Stimulated activated naive B cell treated with anti-CD40 and anti-IgM and Interleukin-4, amounts not matched to agents 10 μg/mL and 1 μg/mL and 100 μg/mL, for 72 hours (primary cell): ENCODE data around the gene RNASEH1.
"Not testable (repeated sequence)": the region's sequence is repeated elsewhere in the genome, so short reads cannot be mapped to it uniquely, and the experiment has no call there.

Experiments
- ATAC-seq, 2 donors: fragments of 150-1000 bp; cut with Tn5 transposase; replicated peaks; 2 replicates each; pipeline ENCODE4 v1.10.0; 2021; ENCODE audit warnings: moderate library complexity in 1 of 2
- DNase-seq: peaks from one replicate; pipeline ENCODE4 v3.0.0; 2021
- H3K27ac Mint-ChIP-seq: one replicate; pipeline ENCODE4 v1.8.0; 2022; ENCODE audit warnings: mild to moderate bottlenecking, mixed read lengths
- H3K27me3 Mint-ChIP-seq, 2 donors: one replicate each; pipeline ENCODE4 v1.8.0; 2022; ENCODE audit warnings: mixed read lengths in 2 of 2
- H3K36me3 Mint-ChIP-seq, 2 donors: one replicate each; pipeline ENCODE4 v1.8.0; 2022; ENCODE audit warnings: mixed read lengths in 2 of 2, mild to moderate bottlenecking in 1 of 2
- H3K4me1 Mint-ChIP-seq, 2 donors: one replicate each; pipeline ENCODE4 v1.8.0; 2022; ENCODE audit warnings: mixed read lengths in 2 of 2, mild to moderate bottlenecking in 1 of 2
- H3K4me3 Mint-ChIP-seq, 2 donors: one replicate each; pipeline ENCODE4 v1.8.0; 2022; ENCODE audit warnings: mild to moderate bottlenecking in 2 of 2, mixed read lengths in 2 of 2, moderate library complexity in 1 of 2
- H3K9me3 Mint-ChIP-seq, 2 donors: one replicate each; pipeline ENCODE4 v1.8.0; 2022; ENCODE audit warnings: mixed read lengths in 2 of 2, mild to moderate bottlenecking in 1 of 2

Gene RNASEH1

DNA sequence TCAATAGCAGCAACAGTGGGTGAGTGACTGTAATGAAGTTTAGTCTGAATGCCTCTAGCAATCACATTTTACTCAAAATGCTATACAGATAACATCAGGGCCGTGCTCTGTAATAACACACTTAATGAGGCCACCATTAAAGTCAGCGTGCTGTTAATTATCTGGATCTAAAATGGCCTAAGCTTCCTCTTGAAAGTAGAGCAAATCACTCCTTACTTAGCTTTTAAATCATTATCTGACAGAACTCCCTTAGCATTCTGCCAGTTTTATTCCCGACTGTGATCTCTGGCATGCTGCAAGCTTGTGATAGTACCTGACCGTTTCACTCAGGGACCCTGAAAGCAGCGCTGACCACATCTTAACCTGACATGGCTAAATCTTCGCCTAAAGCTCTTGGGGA is 25.9 kb upstream of the RNASEH1 start:
- H3K36me3 Mint-ChIP-seq: peaks cover 44 to 58% of the 10 kb centered on the region in 2 donors
- DNase-seq (no peak), ATAC-seq (no peak)
- no peak overlapping the region for H3K27ac Mint-ChIP-seq
- no peak overlapping the region for H3K4me3 Mint-ChIP-seq
- H3K27me3 Mint-ChIP-seq: no peaks in the 10 kb centered on the region
- peaks cover 8 to 12% of the 10 kb centered on the region in 2 donors for H3K4me1 Mint-ChIP-seq
- H3K9me3 Mint-ChIP-seq: no peaks in the 10 kb centered on the region

DNA sequence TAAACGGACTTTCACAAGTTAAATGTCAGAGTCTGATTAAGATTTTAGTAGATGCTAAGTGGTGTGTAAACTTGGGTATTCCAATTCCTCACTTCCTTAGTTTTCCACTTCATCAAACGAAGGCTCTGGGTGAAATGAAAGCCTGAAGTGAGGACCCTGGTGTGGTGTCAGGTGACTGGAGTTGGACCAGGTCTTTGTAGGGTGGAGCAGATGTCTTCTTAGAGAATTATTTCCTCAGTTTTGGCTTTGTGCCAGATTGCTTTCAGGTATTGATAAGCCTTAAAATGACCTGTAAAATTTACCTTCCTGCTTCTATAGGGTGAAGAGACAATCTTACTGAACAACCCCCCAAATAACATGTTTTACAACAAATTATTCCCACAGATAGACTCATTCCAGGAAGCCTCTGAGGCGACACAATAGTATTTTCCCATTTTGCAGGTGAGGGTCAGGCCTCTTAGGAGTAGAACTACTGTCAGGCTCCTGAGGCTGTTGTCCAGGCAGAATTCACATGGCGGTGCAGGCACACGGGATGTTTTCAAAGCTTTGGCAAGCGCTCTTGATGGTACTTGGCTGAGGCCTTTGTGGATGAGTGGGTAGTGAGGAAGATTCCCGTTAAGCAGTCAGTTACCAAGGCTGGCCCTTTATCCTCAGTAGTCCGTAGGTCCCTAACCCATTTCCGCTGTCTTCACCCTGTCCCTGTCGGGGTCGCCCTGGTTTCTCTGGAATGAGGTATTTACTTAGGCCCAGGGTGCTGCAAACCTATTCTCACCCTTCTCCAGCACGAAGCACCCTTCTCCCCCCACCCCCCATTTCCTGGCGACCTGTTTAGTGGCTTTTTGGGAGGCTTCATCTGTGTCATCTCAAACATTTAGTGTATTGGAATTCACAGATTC is 23.5 kb upstream of the RNASEH1 start:
- ATAC-seq (peak in 1 of 2 donors; percentile 26), DNase-seq (no peak)
- Mint-ChIP-seq H3K4me3 (no peak overlapping the region), H3K36me3 (peaks cover 59 to 66% of the 10 kb centered on the region in 2 donors), H3K27me3 (no peaks in the 10 kb centered on the region), H3K4me1 (peaks cover 23 to 37% of the 10 kb centered on the region in 2 donors), H3K27ac (peak overlapping the region; percentile 69), H3K9me3 (no peaks in the 10 kb centered on the region)

DNA sequence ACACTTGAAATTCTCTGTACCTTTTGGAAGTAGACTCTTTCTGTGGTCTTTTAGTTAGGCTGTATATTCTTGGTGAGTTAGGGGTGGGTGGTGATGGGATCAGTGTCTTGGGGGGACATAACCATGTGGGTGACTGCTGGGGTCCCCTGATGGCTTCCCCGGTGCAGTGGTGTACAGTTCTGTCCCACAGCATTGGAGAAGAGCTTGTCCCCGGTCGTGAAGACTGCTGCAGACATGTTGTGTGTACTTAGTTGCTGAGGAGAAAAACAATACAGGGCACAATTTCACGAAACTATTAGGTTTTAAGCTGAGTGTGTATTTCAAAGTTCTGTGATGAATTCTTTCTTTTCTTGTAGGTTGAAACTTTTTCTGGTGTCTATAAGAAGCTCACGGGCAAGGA is 22.3 kb upstream of the RNASEH1 start:
- no peak for DNase-seq
- no peak for ATAC-seq
- peaks cover 31 to 47% of the 10 kb centered on the region in 2 donors for H3K4me1 Mint-ChIP-seq
- no peak overlapping the region for H3K27ac Mint-ChIP-seq
- H3K36me3 Mint-ChIP-seq: peaks cover 62 to 68% of the 10 kb centered on the region in 2 donors
- H3K27me3 Mint-ChIP-seq: no peaks in the 10 kb centered on the region
- H3K4me3 Mint-ChIP-seq: no peak overlapping the region
- no peaks in the 10 kb centered on the region for H3K9me3 Mint-ChIP-seq

DNA sequence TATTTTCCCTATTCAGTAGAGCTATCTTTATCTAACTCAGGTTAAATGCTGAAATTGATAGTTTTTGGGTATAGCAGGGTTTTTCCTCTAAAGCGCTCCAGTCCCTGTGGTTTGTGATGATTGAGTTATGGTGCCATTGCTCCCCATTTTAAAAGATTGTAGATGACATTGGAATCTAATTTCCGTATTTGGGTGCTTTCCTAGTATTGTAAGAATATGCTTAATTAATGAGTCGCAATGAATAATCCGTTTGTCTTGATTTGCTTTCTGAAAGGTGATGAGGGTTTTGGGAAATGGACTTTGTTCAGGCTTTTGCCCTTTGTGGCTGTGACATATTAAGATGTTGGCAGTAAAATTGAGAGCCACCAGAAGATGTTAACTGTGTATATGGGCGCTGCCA is 20.9 kb upstream of the RNASEH1 start:
- Mint-ChIP-seq H3K27ac (peak overlapping the region; percentile 53), H3K27me3 (no peaks in the 10 kb centered on the region), H3K4me3 (peak overlapping the region in 1 of 2 donors; percentile 13), H3K4me1 (peaks cover 31 to 51% of the 10 kb centered on the region in 2 donors), H3K9me3 (no peaks in the 10 kb centered on the region), H3K36me3 (peaks cover 57 to 63% of the 10 kb centered on the region in 2 donors)
- no peak for ATAC-seq
- no peak for DNase-seq

DNA sequence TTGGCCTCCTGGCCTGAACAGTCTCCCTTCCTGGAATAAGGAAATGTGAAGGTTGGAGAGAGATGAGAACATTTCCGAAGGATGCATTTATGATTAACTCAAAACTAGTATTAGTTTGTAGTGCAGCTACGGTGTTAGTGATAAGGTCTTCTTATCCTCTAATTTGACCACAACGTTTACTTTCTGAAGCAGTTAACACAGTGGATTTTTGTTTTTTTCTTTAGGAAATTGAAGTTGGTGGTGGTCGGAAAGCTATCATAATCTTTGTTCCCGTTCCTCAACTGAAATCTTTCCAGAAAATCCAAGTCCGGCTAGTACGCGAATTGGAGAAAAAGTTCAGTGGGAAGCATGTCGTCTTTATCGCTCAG is 18.1 kb upstream of the RNASEH1 start:
- H3K27ac Mint-ChIP-seq: peak overlapping the region; percentile 96
- H3K36me3 Mint-ChIP-seq: peaks cover 52 to 59% of the 10 kb centered on the region in 2 donors
- H3K4me3 Mint-ChIP-seq: peak overlapping the region; percentile 95 to 98
- ATAC-seq, H3K9me3 Mint-ChIP-seq, H3K27me3 Mint-ChIP-seq, DNase-seq: not testable (repeated sequence)
- H3K4me1 Mint-ChIP-seq: peaks cover 31 to 51% of the 10 kb centered on the region in 2 donors

DNA sequence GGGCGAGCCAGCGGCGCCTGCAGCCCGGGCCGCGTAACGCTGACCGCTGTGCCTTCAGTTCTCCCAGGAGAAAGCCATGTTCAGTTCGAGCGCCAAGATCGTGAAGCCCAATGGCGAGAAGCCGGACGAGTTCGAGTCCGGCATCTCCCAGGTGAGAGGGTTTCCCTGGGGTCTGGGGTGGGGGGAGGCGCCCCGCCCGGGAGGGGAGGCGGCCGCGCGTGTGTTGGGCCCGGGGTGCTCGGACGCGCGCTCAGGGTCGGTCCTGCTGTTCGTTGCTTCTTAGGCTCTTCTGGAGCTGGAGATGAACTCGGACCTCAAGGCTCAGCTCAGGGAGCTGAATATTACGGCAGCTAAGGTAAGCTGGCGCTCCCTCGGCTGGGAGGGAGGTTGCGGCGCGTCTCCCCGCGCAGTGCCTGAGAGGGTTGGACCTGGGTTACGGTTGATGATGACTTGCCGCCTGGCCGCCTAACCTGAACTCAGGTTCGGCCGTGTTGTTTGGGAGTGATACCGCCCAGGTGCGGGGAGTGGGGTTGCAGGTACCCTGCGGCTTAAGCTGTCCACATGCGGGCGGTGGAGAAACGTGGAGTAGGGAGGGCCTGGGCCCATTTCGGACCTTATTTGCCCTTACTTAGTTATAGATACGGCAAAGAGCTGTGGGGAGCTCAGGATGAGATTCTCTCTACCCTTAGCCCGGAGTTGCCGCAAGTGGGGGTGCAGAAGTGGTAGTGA is 17.6 kb upstream of the RNASEH1 start:
- peak overlapping the region; percentile 96 for H3K27ac Mint-ChIP-seq
- H3K9me3 Mint-ChIP-seq: no peaks in the 10 kb centered on the region
- peaks cover 49 to 55% of the 10 kb centered on the region in 2 donors for H3K36me3 Mint-ChIP-seq
- H3K4me1 Mint-ChIP-seq: peaks cover 31 to 51% of the 10 kb centered on the region in 2 donors
- H3K4me3 Mint-ChIP-seq: peak overlapping the region; percentile 95 to 98
- peak; percentile 34 to 44 for ATAC-seq
- DNase-seq: no peak
- no peaks in the 10 kb centered on the region for H3K27me3 Mint-ChIP-seq

DNA sequence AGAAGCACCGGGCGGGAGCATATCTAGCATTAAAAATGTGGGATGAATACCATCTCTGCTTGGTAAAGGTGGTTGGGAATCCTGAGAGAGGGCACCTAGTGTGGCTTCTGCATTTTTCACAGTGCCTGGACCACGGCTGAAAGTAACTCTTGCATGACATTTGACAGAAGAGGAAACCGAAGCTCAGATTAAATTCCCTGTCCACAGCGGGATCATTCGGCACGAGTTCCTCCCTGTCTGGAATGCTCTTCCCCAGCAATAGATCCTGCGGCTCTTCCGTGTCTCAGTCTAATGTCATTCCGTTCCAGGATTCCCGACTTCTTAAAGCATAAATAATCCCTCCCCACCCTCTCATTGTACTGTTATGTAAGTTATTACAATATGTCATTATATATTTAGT is 16.0 kb upstream of the RNASEH1 start:
- no peak for DNase-seq
- Mint-ChIP-seq H3K27me3 (no peaks in the 10 kb centered on the region), H3K27ac (no peak overlapping the region), H3K9me3 (no peaks in the 10 kb centered on the region), H3K4me3 (peak overlapping the region; percentile 28 to 61), H3K36me3 (peaks cover 37 to 45% of the 10 kb centered on the region in 2 donors), H3K4me1 (peaks cover 24 to 40% of the 10 kb centered on the region in 2 donors)
- no peak for ATAC-seq

DNA sequence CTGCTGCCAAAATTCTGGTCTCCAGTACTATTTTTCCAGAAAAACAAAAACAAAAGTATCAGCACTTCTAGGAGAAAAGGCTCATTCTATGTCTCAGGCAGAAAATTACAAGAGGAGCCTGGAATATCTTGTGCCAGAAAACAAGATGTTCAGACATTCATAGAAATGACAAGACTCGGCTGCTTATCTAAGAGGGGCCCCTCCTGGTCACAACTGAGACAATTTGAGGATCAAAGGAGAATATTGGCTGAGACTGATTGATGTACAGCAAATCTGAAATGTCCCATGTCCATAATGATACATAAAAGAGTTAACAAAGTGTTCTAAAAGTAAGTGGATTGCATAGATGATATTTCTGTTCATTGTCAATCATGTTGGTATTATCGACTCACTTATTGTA is 14.5 kb upstream of the RNASEH1 start:
- DNase-seq (no peak), ATAC-seq (no peak)
- peaks cover 23 to 30% of the 10 kb centered on the region in 2 donors for H3K36me3 Mint-ChIP-seq
- H3K27ac Mint-ChIP-seq: no peak overlapping the region
- H3K9me3 Mint-ChIP-seq: no peaks in the 10 kb centered on the region
- peaks cover 13 to 25% of the 10 kb centered on the region in 2 donors for H3K4me1 Mint-ChIP-seq
- no peaks in the 10 kb centered on the region for H3K27me3 Mint-ChIP-seq
- no peak overlapping the region for H3K4me3 Mint-ChIP-seq

DNA sequence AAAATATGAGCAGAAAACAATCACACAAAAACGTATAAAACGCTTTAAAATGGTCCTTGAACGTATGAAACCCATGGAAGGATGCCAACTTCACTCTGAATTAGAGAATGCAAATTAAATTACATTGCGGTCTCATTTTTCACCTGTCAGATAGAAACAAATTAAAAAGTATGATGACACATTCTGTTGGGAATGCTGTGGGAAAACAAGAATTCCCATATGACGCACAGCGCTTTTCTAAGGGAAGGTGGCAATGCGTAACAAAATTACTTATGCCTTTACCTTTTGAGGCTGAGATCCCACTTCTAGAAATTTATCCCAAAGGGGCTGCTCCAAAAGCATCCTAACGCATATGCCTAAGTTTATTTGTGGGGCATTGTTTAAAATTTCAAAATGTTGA is 13.2 kb upstream of the RNASEH1 start:
- H3K27ac Mint-ChIP-seq: no peak overlapping the region
- H3K27me3 Mint-ChIP-seq: no peaks in the 10 kb centered on the region
- H3K4me3 Mint-ChIP-seq: no peak overlapping the region
- DNase-seq: no peak
- H3K9me3 Mint-ChIP-seq: no peaks in the 10 kb centered on the region
- H3K36me3 Mint-ChIP-seq: peaks cover 16 to 23% of the 10 kb centered on the region in 2 donors
- H3K4me1 Mint-ChIP-seq: peaks cover 9 to 16% of the 10 kb centered on the region in 2 donors
- ATAC-seq: no peak

DNA sequence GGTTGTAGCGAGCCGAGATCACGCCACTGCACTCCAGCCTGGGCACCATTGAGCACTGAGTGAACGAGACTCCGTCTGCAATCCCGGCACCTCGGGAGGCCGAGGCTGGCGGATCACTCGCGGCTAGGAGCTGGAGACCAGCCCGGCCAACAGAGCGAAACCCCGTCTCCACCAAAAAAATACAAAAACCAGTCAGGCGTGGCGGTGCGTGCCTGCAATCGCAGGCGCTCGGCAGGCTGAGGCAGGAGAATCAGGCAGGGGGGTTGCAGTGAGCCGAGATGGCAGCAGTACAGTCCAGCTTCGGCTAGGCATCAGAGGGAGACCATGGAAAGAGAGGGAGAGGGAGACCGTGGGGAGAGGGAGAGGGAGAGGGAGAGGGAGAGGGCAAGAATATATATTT is 11.5 kb upstream of the RNASEH1 start:
- not testable (repeated sequence) for H3K27me3 Mint-ChIP-seq, H3K4me3 Mint-ChIP-seq, H3K9me3 Mint-ChIP-seq, H3K27ac Mint-ChIP-seq, ATAC-seq, DNase-seq
- Mint-ChIP-seq H3K36me3 (peaks cover 11 to 20% of the 10 kb centered on the region in 2 donors), H3K4me1 (peaks cover 5 to 16% of the 10 kb centered on the region in 2 donors)

DNA sequence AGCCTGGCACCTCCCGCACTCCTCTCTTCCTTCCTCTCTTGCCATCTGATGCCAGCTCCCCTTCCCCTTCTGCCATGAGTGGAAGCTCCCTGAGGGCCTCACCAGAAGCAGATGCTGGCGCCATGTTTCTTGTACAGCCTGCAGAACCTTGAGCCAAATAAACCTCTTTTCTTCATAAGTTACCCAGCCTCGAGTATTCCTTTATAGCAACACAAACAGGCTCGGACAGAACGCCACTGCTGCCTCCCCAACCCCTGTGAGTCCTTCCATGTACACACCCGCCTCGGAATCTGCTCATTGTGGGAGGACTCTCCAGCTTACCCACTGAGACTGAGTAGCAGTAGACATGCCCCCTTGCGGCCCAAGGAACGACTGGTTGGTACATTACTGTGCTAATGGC is 8.7 kb upstream of the RNASEH1 start:
- H3K36me3 Mint-ChIP-seq: peaks cover 23 to 32% of the 10 kb centered on the region in 2 donors
- no peak overlapping the region for H3K4me3 Mint-ChIP-seq
- ATAC-seq (no peak), DNase-seq (no peak)
- peaks cover 21 to 39% of the 10 kb centered on the region in 2 donors for H3K4me1 Mint-ChIP-seq
- H3K27me3 Mint-ChIP-seq: no peaks in the 10 kb centered on the region
- no peak overlapping the region for H3K27ac Mint-ChIP-seq
- peaks cover 0 to 4% of the 10 kb centered on the region in 2 donors for H3K9me3 Mint-ChIP-seq

DNA sequence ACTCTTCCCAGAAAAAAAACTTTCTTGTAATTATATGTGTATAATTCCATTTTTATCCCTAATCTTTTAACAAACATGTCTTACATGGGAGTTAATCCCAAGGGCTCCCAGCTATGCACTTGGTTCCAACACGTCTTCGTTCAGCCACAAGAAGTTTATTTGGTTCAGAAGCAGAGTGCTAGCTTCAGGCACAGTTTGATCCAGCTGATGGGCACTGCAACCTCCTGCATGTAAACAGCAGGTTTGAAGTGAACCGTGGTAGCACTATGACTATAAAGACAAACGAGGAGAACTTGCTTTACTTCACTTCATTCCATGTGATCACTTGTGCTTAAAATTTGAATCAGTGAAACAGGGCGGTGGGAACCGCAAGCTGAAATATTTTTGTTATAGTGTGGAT is 7.0 kb upstream of the RNASEH1 start:
- Mint-ChIP-seq H3K4me1 (peaks cover 25 to 45% of the 10 kb centered on the region in 2 donors), H3K4me3 (no peak overlapping the region), H3K36me3 (peaks cover 23 to 33% of the 10 kb centered on the region in 2 donors), H3K27me3 (no peaks in the 10 kb centered on the region), H3K9me3 (peaks cover 0 to 4% of the 10 kb centered on the region in 2 donors), H3K27ac (peak overlapping the region; percentile 47)
- no peak for DNase-seq
- no peak for ATAC-seq

DNA sequence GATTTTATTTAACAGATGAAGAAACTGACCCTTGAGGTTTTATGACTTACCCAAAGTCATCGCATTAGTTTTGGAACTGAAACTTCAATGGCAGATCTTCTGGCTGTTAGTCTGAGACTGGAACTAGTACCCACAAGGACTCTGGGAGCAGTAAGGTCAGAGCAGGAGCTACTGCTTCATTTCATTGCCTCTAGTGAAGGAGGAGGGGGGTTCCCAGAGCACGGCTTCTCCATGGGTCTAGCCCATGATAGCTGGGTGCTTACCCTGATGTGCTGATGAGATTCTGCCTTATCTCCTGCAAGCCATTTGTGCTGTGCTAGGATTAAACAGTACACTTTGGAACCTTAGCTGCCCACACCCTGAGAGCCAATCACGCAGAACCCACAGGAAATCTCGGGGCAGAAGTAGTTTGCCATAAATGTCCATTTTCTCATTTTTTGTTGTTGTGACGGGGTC is 5.4 kb upstream of the RNASEH1 start:
- Mint-ChIP-seq H3K27me3 (no peaks in the 10 kb centered on the region), H3K9me3 (peaks cover 0 to 4% of the 10 kb centered on the region in 2 donors), H3K4me1 (peaks cover 28 to 58% of the 10 kb centered on the region in 2 donors), H3K4me3 (peak overlapping the region; percentile 60 to 68), H3K36me3 (peaks cover 25 to 36% of the 10 kb centered on the region in 2 donors), H3K27ac (peak overlapping the region; percentile 96)
- ATAC-seq (peak; percentile 70 to 72), DNase-seq (no peak)

DNA sequence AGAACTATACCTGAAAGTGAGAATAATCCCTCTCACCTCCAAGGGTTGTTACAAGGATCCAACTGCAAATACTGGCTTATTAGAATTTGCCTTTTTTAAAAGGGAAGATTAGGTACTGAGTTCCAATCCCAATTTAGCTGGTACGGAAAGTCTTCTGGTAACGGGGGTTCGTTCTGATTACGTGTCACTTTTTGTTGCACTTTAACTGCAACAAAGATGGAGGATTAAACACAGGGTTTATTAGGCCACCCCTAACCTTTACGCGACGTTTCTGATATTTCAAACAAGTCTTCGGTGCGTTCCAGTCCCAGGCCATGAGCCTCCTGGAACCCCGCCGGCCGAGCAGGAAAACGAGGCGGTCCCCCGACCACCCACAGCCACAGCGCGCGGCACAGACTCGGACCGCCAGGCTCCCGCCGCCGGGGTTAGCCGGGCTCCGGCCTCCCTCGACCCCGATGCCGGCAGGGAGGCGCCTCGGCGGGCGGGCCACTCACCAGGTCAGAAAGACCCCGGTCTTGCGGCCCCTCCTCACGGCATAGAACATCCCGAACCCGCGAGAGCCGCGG is 411 bp downstream of the RNASEH1 start:
- Mint-ChIP-seq H3K9me3 (peaks cover 0 to 3% of the 10 kb centered on the region in 2 donors), H3K36me3 (peaks cover 28 to 47% of the 10 kb centered on the region in 2 donors), H3K4me1 (peaks cover 18 to 53% of the 10 kb centered on the region in 2 donors), H3K4me3 (peak overlapping the region; percentile 90 to 97), H3K27me3 (no peaks in the 10 kb centered on the region), H3K27ac (peak overlapping the region; percentile 98)
- peak; percentile 33 to 38 for ATAC-seq
- no peak for DNase-seq
